ENCODE measurements around the gene ST3GAL2.

Gene ST3GAL2

GRCh38 chr16:70331091-70331490, 107.8 kb downstream of the ST3GAL2 start:
- H3K4me1 Mint-ChIP-seq: no peaks in the 10 kb centered on the region
- H3K9me3 Mint-ChIP-seq: no peaks in the 10 kb centered on the region
- no peak overlapping the region for H3K27ac Mint-ChIP-seq
- H3K27me3 Mint-ChIP-seq: no peaks in the 10 kb centered on the region
- no peak overlapping the region for H3K4me3 Mint-ChIP-seq
- no peak for DNase-seq
- ATAC-seq: no peak

Measured in stimulated activated naive CD8-positive, alpha-beta T cell treated with anti-CD3 and anti-CD28 coated beads, Interleukin-15, amount 100 ng/mL, for 72 hours (primary cell).